ENCODE data around the gene ATOH8. TPM values are rescaled to one million over a fixed set of nuclear protein-coding genes. Genes with fewer than 3 reads are reported as not detected.

ATOH8 gene
- total and polyA plus RNA-seq, 12 donors = 8.7 to 45.9 (median 17.8) TPM

DNA sequence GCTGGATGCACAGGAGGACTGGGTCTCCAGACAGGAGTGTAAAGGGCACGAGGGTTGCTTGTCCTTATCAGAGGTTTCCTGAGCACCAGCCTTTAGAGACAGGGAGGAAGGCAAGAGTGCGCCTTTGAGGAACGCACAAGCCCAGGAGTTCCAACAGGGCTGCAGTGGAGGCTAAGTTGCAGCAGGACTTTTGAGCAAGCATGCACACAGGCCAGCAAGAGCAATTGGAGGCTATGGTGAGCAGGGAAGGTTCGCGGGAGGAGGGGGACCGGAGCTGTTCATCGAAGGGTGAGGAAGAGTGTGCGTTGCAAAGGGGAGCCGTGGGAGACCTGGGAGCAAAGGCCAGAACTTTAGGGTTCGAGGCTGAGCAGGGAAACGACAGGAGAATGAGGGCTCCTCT is 2.2 kb upstream of the ATOH8 start:
- TF ChIP-seq, protein P1, sequence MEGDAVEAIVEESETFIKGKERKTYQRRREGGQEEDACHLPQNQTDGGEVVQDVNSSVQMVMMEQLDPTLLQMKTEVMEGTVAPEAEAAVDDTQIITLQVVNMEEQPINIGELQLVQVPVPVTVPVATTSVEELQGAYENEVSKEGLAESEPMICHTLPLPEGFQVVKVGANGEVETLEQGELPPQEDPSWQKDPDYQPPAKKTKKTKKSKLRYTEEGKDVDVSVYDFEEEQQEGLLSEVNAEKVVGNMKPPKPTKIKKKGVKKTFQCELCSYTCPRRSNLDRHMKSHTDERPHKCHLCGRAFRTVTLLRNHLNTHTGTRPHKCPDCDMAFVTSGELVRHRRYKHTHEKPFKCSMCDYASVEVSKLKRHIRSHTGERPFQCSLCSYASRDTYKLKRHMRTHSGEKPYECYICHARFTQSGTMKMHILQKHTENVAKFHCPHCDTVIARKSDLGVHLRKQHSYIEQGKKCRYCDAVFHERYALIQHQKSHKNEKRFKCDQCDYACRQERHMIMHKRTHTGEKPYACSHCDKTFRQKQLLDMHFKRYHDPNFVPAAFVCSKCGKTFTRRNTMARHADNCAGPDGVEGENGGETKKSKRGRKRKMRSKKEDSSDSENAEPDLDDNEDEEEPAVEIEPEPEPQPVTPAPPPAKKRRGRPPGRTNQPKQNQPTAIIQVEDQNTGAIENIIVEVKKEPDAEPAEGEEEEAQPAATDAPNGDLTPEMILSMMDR (IDR thresholded peaks at IDR 0.05) = no peak
- H3K4me1 ChIP-seq = peaks cover 10 to 88% (median 61%) of the 10 kb centered on the region in 9 donors
- H3K27ac ChIP-seq = peak overlapping the region in 5 of 10 donors; percentile 3 to 92 (median 84)

DNA sequence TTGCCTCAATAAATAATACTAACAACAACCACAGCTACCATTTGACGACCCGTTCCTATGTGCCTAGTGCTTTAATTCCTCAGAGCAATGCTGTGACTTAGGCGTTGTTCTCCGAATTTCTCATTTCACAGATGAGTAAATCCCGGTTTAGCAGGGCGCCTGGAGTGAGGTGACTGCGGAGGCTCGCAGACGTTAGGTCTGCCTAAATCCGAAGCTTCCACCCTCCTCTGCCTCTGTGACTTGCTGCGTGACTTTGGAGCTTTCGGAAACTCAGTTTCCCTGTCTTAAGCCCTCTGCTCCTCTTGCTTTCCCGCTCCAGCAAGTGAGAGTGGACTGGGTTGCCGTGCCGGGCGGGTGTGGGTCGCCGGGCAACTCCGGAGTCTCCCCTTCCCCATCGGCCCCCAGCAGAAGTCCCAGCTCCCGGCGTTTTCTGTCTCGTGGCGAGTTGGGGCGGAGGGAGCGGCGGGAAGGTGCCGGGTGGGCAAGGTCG is 711 bp upstream of the ATOH8 start:
- H3K27ac ChIP-seq = peak overlapping the region; percentile 21 to 96 (median 88)
- peaks cover 0 to 57% (median 0%) of the 10 kb centered on the region in 7 donors for H3K27me3 ChIP-seq
- peaks cover 10 to 94% (median 75%) of the 10 kb centered on the region in 9 donors for H3K4me1 ChIP-seq
- ATAC-seq (no peak), DNase-seq (no peak)
- H3K36me3 ChIP-seq = peaks cover 0 to 3% (median 0%) of the 10 kb centered on the region in 9 donors
- intact Hi-C loops (cut with DNase I) = loop anchor here in 6 of 10 donors (5.0 kb wide), 2 partner anchors 44 to 59 kb away; no protein-coding TSS in a partner anchor
- TF ChIP-seq, protein P1 (IDR thresholded peaks at IDR 0.05) = no peak
- H3K9me3 ChIP-seq = no peaks in the 10 kb centered on the region
- 30 to 47% methylated on average over 29 of the region's 29 CpGs for WGBS, 2 donors
- H3K4me3 ChIP-seq = peak overlapping the region; percentile 69 to 95 (median 88)

More for the DNA sequence above, 2.2 kb upstream of the ATOH8 start:
- intact Hi-C loops (cut with DNase I) = loop anchor here in 9 of 10 donors (2.0 to 5.0 kb wide), 6 partner anchors 45 to 63 kb away; no protein-coding TSS in a partner anchor
- DNase-seq (no peak), ATAC-seq (no peak)
- Histone ChIP-seq H3K27me3 (peaks cover 0 to 53% (median 0%) of the 10 kb centered on the region in 7 donors), H3K4me3 (no peak overlapping the region), H3K9me3 (no peaks in the 10 kb centered on the region), H3K36me3 (no peaks in the 10 kb centered on the region)
- 79 to 82% methylated on average over 11 of the region's 11 CpGs for WGBS, 2 donors

DNA sequence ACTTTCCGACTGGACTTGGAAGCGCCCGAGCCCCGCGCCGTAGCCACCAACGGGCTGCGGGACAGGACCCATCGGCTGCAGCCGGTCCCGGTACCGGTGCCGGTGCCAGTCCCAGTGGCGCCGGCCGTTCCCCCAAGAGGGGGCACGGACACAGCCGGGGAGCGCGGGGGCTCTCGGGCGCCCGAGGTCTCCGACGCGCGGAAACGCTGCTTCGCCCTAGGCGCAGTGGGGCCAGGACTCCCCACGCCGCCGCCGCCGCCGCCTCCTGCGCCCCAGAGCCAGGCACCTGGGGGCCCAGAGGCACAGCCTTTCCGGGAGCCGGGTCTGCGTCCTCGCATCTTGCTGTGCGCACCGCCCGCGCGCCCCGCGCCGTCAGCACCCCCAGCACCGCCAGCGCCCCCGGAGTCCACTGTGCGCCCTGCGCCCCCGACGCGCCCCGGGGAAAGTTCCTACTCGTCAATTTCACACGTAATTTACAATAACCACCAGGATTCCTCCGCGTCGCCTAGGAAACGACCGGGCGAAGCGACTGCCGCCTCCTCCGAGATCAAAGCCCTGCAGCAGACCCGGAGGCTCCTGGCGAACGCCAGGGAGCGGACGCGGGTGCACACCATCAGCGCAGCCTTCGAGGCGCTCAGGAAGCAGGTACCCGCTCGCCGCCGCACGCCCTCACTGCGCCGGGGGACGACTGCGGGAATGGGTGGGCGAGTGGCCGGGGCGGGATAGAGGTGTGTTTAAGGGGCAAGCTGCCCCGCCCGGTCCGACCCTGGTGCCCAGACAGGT is 713 bp downstream of the ATOH8 start:
- peak; percentile 32 to 45 for DNase-seq
- WGBS, 2 donors = 0 to 1% methylated on average over 81 to 93 of the region's 93 CpGs

More for the DNA sequence above, 713 bp downstream of the ATOH8 start:
- Histone ChIP-seq H3K36me3 (peaks cover 0 to 16% (median 0%) of the 10 kb centered on the region in 9 donors), H3K27ac (peak overlapping the region; percentile 79 to 96 (median 91)), H3K4me1 (peaks cover 7 to 94% (median 73%) of the 10 kb centered on the region in 9 donors), H3K9me3 (no peaks in the 10 kb centered on the region), H3K27me3 (peaks cover 0 to 57% (median 0%) of the 10 kb centered on the region in 7 donors), H3K4me3 (peak overlapping the region; percentile 69 to 95 (median 88))
- ATAC-seq = peak in 7 of 8 donors; percentile 5 to 25 (median 19)
- intact Hi-C loops (cut with DNase I) = loop anchor here in 7 of 10 donors (2.0 to 5.0 kb wide), 3 partner anchors 18 to 58 kb away; no protein-coding TSS in a partner anchor
- TF ChIP-seq, protein P1 (IDR thresholded peaks at IDR 0.05) = peak in 5 of 9 donors; percentile 22 to 41 (median 33)
